ENCODE measurements around the gene ZCCHC24. TPM values are rescaled to one million over a fixed set of nuclear protein-coding genes. Genes with fewer than 3 reads are reported as not detected.

ZCCHC24 gene
- total and polyA plus RNA-seq, 7 donors: 11.2 to 112 (median 43.0) TPM

- WGBS, 3 donors: 51 to 66% (median 52%) methylated on average over 9 of the region's 9 CpGs
- DNase-seq: peak; percentile 72 to 83
- intact Hi-C loops (cut with DNase I): no loop called here
- peaks cover 0 to 49% of the 10 kb centered on the region in 2 donors for H3K36me3 ChIP-seq (ENCODE audit: insufficient read depth in 1 of 2, low read depth in 1 of 2)
- H3K4me3 ChIP-seq: no peak overlapping the region
- peak in 1 of 4 donors; percentile 24 for ATAC-seq
- peaks cover 86% of the 10 kb centered on the region for H3K4me1 ChIP-seq
- H3K27me3 ChIP-seq (ENCODE audit: insufficient read depth in 3 of 3, low read length in 2 of 3): no peaks in the 10 kb centered on the region
- no peaks in the 10 kb centered on the region for H3K9me3 ChIP-seq
- no peak for TF ChIP-seq CTCF (IDR thresholded peaks at IDR 0.05)
- H3K27ac ChIP-seq: peak overlapping the region; percentile 82
Observed at GRCh38 chr10:79422178-79422892, 23.1 kb downstream of the ZCCHC24 start.

- no peaks in the 10 kb centered on the region for H3K27me3 ChIP-seq (ENCODE audit: insufficient read depth in 3 of 3, low read length in 2 of 3)
- 40 to 61% (median 40%) methylated on average over 12 of the region's 12 CpGs for WGBS, 3 donors
- no peaks in the 10 kb centered on the region for H3K9me3 ChIP-seq
- intact Hi-C loops (cut with DNase I): no loop called here
- ATAC-seq: peak in 1 of 4 donors; percentile 29
- no peak for TF ChIP-seq CTCF (IDR thresholded peaks at IDR 0.05)
- peaks cover 87% of the 10 kb centered on the region for H3K4me1 ChIP-seq
- H3K36me3 ChIP-seq (ENCODE audit: insufficient read depth in 1 of 2, low read depth in 1 of 2): peaks cover 0 to 50% of the 10 kb centered on the region in 2 donors
- DNase-seq: peak in 1 of 2 donors; percentile 40
- H3K27ac ChIP-seq: peak overlapping the region; percentile 46
- H3K4me3 ChIP-seq: no peak overlapping the region
Observed at GRCh38 chr10:79420974-79421688, 24.3 kb downstream of the ZCCHC24 start.

- H3K4me1 ChIP-seq: peaks cover 67% of the 10 kb centered on the region
- H3K27me3 ChIP-seq (ENCODE audit: insufficient read depth in 3 of 3, low read length in 2 of 3): no peaks in the 10 kb centered on the region
- H3K36me3 ChIP-seq (ENCODE audit: insufficient read depth in 1 of 2, low read depth in 1 of 2): peaks cover 0 to 51% of the 10 kb centered on the region in 2 donors
- 87 to 96% (median 89%) methylated on average over 13 of the region's 13 CpGs for WGBS, 3 donors
- intact Hi-C loops (cut with DNase I): loop anchor here in 1 of 2 donors (1.0 kb wide), 1 partner anchor 16 kb away; no protein-coding TSS in a partner anchor
- H3K9me3 ChIP-seq: no peaks in the 10 kb centered on the region
- H3K27ac ChIP-seq: no peak overlapping the region
- H3K4me3 ChIP-seq: no peak overlapping the region
- no peak for TF ChIP-seq CTCF (IDR thresholded peaks at IDR 0.05)
- peak in 1 of 2 donors; percentile 17 for DNase-seq
- no peak for ATAC-seq
Observed at GRCh38 chr10:79418886-79419595, 26.4 kb downstream of the ZCCHC24 start.

GRCh38 chr10:79418274-79418673 is 27.1 kb downstream of the ZCCHC24 start:
- 59 to 66% (median 63%) methylated on average over 6 of the region's 6 CpGs for WGBS, 3 donors
- intact Hi-C loops (cut with DNase I): loop anchor here in 1 of 2 donors (1.0 kb wide), 1 partner anchor 15 kb away; no protein-coding TSS in a partner anchor
- Histone ChIP-seq H3K36me3 (ENCODE audit: insufficient read depth in 1 of 2, low read depth in 1 of 2) (peaks cover 0 to 53% of the 10 kb centered on the region in 2 donors), H3K27me3 (ENCODE audit: insufficient read depth in 3 of 3, low read length in 2 of 3) (no peaks in the 10 kb centered on the region), H3K4me3 (no peak overlapping the region), H3K4me1 (peaks cover 60% of the 10 kb centered on the region), H3K27ac (no peak overlapping the region), H3K9me3 (no peaks in the 10 kb centered on the region)
- DNase-seq (peak in 1 of 2 donors; percentile 30), ATAC-seq (no peak)
- no peak for TF ChIP-seq CTCF (IDR thresholded peaks at IDR 0.05)
